Naive thymus-derived CD4-positive, alpha-beta T cell (primary cell): ENCODE data around the gene PRKCB. TPM values are rescaled to one million over a fixed set of nuclear protein-coding genes. Genes with fewer than 3 reads are reported as not detected.

Source experiments
- ATAC-seq: fragments of 150-1000 bp; cut with Tn5 transposase; 2 replicates; pipeline ENCODE4 v1.10.0; 2021; ENCODE audit warnings: mild to moderate bottlenecking, moderate library complexity
- CTCF ChIA-PET: fragments of 350-600 bp; sonication (Branson Sonifier 250); formaldehyde crosslinking; loops from one replicate; lab custom pipeline; 2021; ENCODE audit warnings: antibody characterized with exemption; lab: Charles Lee
- POLR2A ChIA-PET: fragments of 350-600 bp; sonication (Branson Sonifier 250); formaldehyde crosslinking; loops from one replicate; lab custom pipeline; 2021; ENCODE audit warnings: antibody characterized with exemption, inconsistent platforms; lab: Charles Lee
- DNase-seq, 9 donors: peaks; one replicate each; pipeline versions ENCODE4 v3.0.0 to v3.0.0-alpha.2; 2020 to 2022; ENCODE audit warnings: mixed read lengths in 1 of 9
- H3K27ac ChIP-seq: one replicate; pipeline ENCODE4 v1.7.0; 2013; ENCODE audit warnings: mild to moderate bottlenecking, low read depth, low read length, moderate library complexity
- H3K27me3 ChIP-seq, 2 donors: one replicate each; pipeline ENCODE4 v1.7.0; 2013; ENCODE audit warnings: low read length in 2 of 2, mild to moderate bottlenecking in 2 of 2, moderate library complexity in 2 of 2; ENCODE audit not compliant: control insufficient read depth in 2 of 2, insufficient read depth in 2 of 2
- H3K36me3 ChIP-seq, 3 experiments: 1 replicate in 2 of 3; 2 replicates in 1 of 3; pipeline ENCODE4 v1.7.0; 2013; ENCODE audit warnings: low read length in 3 of 3, mild to moderate bottlenecking in 3 of 3, moderate library complexity in 1 of 3; ENCODE audit not compliant: insufficient read depth in 3 of 3, control insufficient read depth in 2 of 3
- H3K4me1 ChIP-seq, 2 donors: one replicate each; pipeline ENCODE4 v1.7.0; 2013; ENCODE audit warnings: low read length in 2 of 2, mild to moderate bottlenecking in 2 of 2, moderate library complexity in 1 of 2; ENCODE audit not compliant: control insufficient read depth in 2 of 2, insufficient read depth in 2 of 2
- H3K4me3 ChIP-seq: 2 replicates; pipeline ENCODE4 v1.7.0; 2013; ENCODE audit warnings: mild to moderate bottlenecking, low read length
- H3K9me3 ChIP-seq, 3 experiments: 1 replicate in 2 of 3; 2 replicates in 1 of 3; pipeline ENCODE4 v1.7.0; 2013; ENCODE audit warnings: low read length in 3 of 3; ENCODE audit not compliant: control insufficient read depth in 2 of 3
- H3K27ac Mint-ChIP-seq, 9 donors: one replicate each; pipeline ENCODE4 v1.8.0; 2020 to 2022; ENCODE audit warnings: mixed read lengths in 9 of 9, mild to moderate bottlenecking in 8 of 9, moderate library complexity in 5 of 9, inconsistent platforms in 2 of 9
- H3K27me3 Mint-ChIP-seq, 5 donors: one replicate each; pipeline ENCODE4 v1.8.0; 2021 to 2022; ENCODE audit warnings: mixed read lengths in 5 of 5, mild to moderate bottlenecking in 1 of 5
- H3K36me3 Mint-ChIP-seq, 5 donors: one replicate each; pipeline ENCODE4 v1.8.0; 2020 to 2022; ENCODE audit warnings: mixed read lengths in 5 of 5, mild to moderate bottlenecking in 3 of 5, inconsistent platforms in 1 of 5
- H3K4me1 Mint-ChIP-seq, 7 donors: one replicate each; pipeline ENCODE4 v1.8.0; 2020 to 2022; ENCODE audit warnings: mixed read lengths in 7 of 7, mild to moderate bottlenecking in 3 of 7, inconsistent platforms in 1 of 7
- H3K4me3 Mint-ChIP-seq, 10 donors: one replicate each; pipeline ENCODE4 v1.8.0; 2020 to 2022; ENCODE audit warnings: mild to moderate bottlenecking in 10 of 10, mixed read lengths in 10 of 10, moderate library complexity in 6 of 10, inconsistent platforms in 2 of 10
- H3K9me3 Mint-ChIP-seq, 11 donors: one replicate each; pipeline ENCODE4 v1.8.0; 2020 to 2022; ENCODE audit warnings: mixed read lengths in 11 of 11, mild to moderate bottlenecking in 4 of 11, inconsistent platforms in 1 of 11, moderate library complexity in 1 of 11
- intact Hi-C, 2 donors: fragments of 100-400 bp; cut with micrococcal nuclease; formaldehyde crosslinking; loops; one replicate each; pipeline ENCODE4 v1.15.1; 2023
- polyA plus RNA-seq, 2 donors: library from polyadenylated mRNA; unstranded; fragments of 300-500 nt; fragmentation: Illumina TruSeq; gene quantifications; one replicate each; pipeline ENCODE4 v1.2.3, GENCODE V29; 2021
- total RNA-seq, 6 experiments: library from RNA in 5 of 6; stranded (reverse) in 5 of 6; gene quantifications; 1 replicate in 5 of 6; 2 replicates in 1 of 6; pipeline ENCODE4 v1.2.3 and lab custom pipeline; 2021 to 2026

Gene PRKCB
- total and polyA plus RNA-seq, 7 experiments from 2014 or later: 32.4 to 180 (median 72.9) TPM

DNA sequence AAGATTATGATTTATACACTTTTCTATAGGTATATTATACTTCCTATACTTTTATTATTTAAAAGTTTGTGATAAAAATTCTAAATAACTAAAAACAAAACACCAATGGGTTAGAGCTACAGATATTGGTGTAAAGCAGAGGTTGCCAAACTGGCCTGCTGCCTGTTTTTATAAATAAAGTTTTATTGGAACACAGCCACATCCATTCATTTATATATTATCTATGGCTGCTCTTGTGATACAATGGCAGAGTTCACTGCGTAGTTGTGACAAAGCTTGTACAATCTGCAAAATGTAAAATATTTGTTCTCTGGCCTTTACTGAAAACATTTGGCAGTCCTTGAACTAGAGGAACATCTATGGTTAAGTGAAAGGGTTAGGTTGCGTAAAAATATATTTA is 208.7 kb downstream of the PRKCB start:
- no peaks in the 10 kb centered on the region for H3K9me3 ChIP-seq
- POLR2A ChIA-PET: no interaction called here
- H3K4me3 ChIP-seq: no peak overlapping the region
- H3K9me3 Mint-ChIP-seq: no peaks in the 10 kb centered on the region
- CTCF ChIA-PET: interaction anchor here (1.0 to 1.4 kb wide), 3 partner anchors 186 to 210 kb away, joined by 3 to 5 read pairs (median 4); no protein-coding TSS in a partner anchor
- no peak overlapping the region for H3K4me3 Mint-ChIP-seq
- peaks cover 4 to 41% (median 15%) of the 10 kb centered on the region in 5 donors for H3K36me3 Mint-ChIP-seq
- ATAC-seq (no peak), DNase-seq (no peak)
- no peaks in the 10 kb centered on the region for H3K27me3 Mint-ChIP-seq
- peaks cover 0 to 29% (median 4%) of the 10 kb centered on the region in 7 donors for H3K4me1 Mint-ChIP-seq
- H3K36me3 ChIP-seq: peaks cover 0 to 13% (median 5%) of the 10 kb centered on the region in 3 experiments
- no peaks in the 10 kb centered on the region for H3K27me3 ChIP-seq
- intact Hi-C loops: loop anchor here in 1 of 2 donors (10.0 kb wide), 1 partner anchor 110 kb away; no protein-coding TSS in a partner anchor
- no peak overlapping the region for H3K27ac ChIP-seq
- peak overlapping the region in 2 of 9 donors; percentile 63 to 74 for H3K27ac Mint-ChIP-seq
- H3K4me1 ChIP-seq: peaks cover 0 to 4% of the 10 kb centered on the region in 2 donors

DNA sequence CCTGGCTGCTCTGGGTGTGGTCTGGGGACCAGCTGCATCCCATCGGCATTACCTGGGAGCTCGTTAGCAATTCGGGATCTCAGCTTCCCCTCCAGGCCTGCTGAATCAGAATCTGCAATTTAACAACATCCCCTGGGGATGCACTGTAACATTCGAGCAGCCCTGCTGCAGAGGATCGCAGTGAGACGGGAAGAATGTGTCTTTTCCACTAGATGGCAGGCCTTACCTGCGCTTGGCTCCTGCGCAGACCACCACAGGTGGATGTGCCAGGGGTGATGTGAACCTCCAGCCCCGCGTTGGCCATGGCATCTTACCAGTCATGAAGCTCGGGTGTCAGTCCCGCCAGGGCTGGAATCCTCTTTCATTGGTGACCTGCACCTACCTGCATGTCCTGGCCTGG is 209.9 kb downstream of the PRKCB start:
- intact Hi-C loops: loop anchor here in 1 of 2 donors (10.0 kb wide), 1 partner anchor 109 kb away; no protein-coding TSS in a partner anchor
- no peaks in the 10 kb centered on the region for H3K27me3 ChIP-seq
- Mint-ChIP-seq H3K9me3 (no peaks in the 10 kb centered on the region), H3K27me3 (no peaks in the 10 kb centered on the region), H3K4me3 (no peak overlapping the region), H3K27ac (no peak overlapping the region), H3K4me1 (peaks cover 1 to 33% (median 8%) of the 10 kb centered on the region in 7 donors), H3K36me3 (peaks cover 5 to 42% (median 16%) of the 10 kb centered on the region in 5 donors)
- peaks cover 0 to 17% (median 0%) of the 10 kb centered on the region in 3 experiments for H3K36me3 ChIP-seq
- POLR2A ChIA-PET: no interaction called here
- H3K9me3 ChIP-seq: no peaks in the 10 kb centered on the region
- H3K4me1 ChIP-seq: peaks cover 0 to 12% of the 10 kb centered on the region in 2 donors
- CTCF ChIA-PET: interaction anchor here (1.1 kb wide), 1 partner anchor 209 kb away, joined by 3 read pairs; no protein-coding TSS in a partner anchor
- no peak overlapping the region for H3K4me3 ChIP-seq
- no peak for ATAC-seq
- H3K27ac ChIP-seq: no peak overlapping the region
- DNase-seq: no peak

DNA sequence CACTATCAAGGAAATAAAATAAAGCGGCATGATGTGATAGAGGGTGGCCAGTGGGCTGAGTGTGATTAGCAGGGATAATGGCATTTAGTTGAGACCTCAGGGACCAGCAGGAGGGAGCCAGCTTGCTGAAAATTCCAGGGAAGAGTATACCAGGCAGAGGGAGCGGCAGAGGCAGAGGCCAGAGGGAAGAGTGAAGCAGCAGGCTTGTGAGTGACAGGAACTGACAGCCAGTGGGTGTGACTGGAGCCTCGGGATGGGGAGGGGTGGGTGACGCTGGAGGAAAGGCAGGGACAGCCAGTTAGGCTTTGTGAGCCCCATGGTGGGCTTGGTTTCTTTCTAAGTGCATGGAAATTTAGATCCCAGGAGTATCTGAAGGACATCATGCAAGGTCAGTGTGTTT is 210.7 kb downstream of the PRKCB start:
- POLR2A ChIA-PET: no interaction called here
- H3K4me1 ChIP-seq: peaks cover 0 to 12% of the 10 kb centered on the region in 2 donors
- Mint-ChIP-seq H3K27ac (peak overlapping the region in 1 of 9 donors; percentile 75), H3K27me3 (no peaks in the 10 kb centered on the region), H3K4me1 (peaks cover 2 to 38% (median 9%) of the 10 kb centered on the region in 7 donors), H3K9me3 (no peaks in the 10 kb centered on the region), H3K36me3 (peaks cover 11 to 47% (median 24%) of the 10 kb centered on the region in 5 donors), H3K4me3 (no peak overlapping the region)
- no peak overlapping the region for H3K4me3 ChIP-seq
- H3K27ac ChIP-seq: no peak overlapping the region
- ATAC-seq (no peak), DNase-seq (no peak)
- CTCF ChIA-PET: no interaction called here
- peaks cover 0 to 23% (median 0%) of the 10 kb centered on the region in 3 experiments for H3K36me3 ChIP-seq
- no peaks in the 10 kb centered on the region for H3K9me3 ChIP-seq
- intact Hi-C loops: loop anchor here in 1 of 2 donors (10.0 kb wide), 1 partner anchor 108 kb away; no protein-coding TSS in a partner anchor
- no peaks in the 10 kb centered on the region for H3K27me3 ChIP-seq

DNA sequence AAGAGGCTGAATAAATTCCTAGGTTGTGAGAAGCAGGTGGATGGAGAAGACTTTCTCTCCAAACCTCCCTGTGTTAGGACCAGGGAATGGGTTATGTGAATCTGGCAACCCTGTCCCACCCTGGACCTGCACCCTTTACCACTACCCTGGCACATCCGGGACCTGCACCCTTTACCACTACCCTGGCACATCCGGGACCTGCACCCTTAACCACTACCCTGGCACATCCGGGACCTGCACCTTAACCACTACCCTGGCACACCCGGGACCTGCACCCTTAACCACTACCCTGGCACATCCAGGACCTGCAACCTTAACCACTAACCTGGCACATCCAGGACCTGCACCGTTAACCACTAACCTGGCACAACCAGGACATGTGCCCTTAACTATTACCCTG is 213.3 kb downstream of the PRKCB start:
- ChIA-PET CTCF (no interaction called here), POLR2A (no interaction called here)
- Mint-ChIP-seq H3K4me3 (no peak overlapping the region), H3K36me3 (peaks cover 11 to 57% (median 35%) of the 10 kb centered on the region in 5 donors), H3K4me1 (peaks cover 2 to 29% (median 7%) of the 10 kb centered on the region in 7 donors), H3K27me3 (no peaks in the 10 kb centered on the region), H3K27ac (no peak overlapping the region), H3K9me3 (peaks cover 0 to 7% (median 0%) of the 10 kb centered on the region in 11 donors)
- intact Hi-C loops: loop anchor here in 1 of 2 donors (10.0 kb wide), 1 partner anchor 106 kb away; no protein-coding TSS in a partner anchor
- no peaks in the 10 kb centered on the region for H3K9me3 ChIP-seq
- ATAC-seq (no peak), DNase-seq (no peak)
- no peak overlapping the region for H3K27ac ChIP-seq
- no peaks in the 10 kb centered on the region for H3K27me3 ChIP-seq
- H3K4me1 ChIP-seq: peaks cover 0 to 12% of the 10 kb centered on the region in 2 donors
- peaks cover 0 to 23% (median 0%) of the 10 kb centered on the region in 3 experiments for H3K36me3 ChIP-seq
- no peak overlapping the region for H3K4me3 ChIP-seq

DNA sequence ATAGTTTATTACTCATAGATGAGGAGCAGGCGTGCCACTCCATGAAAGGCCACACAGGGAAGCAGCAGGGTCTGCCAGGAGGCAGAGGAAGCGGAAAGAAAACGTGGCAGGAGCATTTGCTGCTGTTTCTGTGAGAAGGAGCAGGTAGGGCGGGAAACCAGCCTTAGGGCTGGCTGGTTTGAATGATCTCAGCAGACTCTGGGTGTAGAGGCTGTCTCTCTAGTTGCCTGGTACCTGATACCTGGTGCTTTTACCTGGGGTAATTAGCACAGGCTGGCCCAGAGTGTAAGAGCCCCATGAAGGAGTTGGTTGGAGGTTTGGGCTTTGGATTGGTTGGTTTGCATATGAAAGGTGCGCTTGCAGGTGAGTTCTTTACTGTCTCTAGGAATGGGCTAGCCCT is 215.3 kb downstream of the PRKCB start:
- POLR2A ChIA-PET: no interaction called here
- CTCF ChIA-PET: no interaction called here
- Histone ChIP-seq H3K27me3 (no peaks in the 10 kb centered on the region), H3K9me3 (no peaks in the 10 kb centered on the region), H3K27ac (no peak overlapping the region), H3K4me1 (peaks cover 0 to 12% of the 10 kb centered on the region in 2 donors), H3K4me3 (no peak overlapping the region), H3K36me3 (peaks cover 0 to 35% (median 0%) of the 10 kb centered on the region in 3 experiments)
- Mint-ChIP-seq H3K36me3 (peaks cover 12 to 64% (median 39%) of the 10 kb centered on the region in 5 donors), H3K4me1 (peaks cover 0 to 25% (median 7%) of the 10 kb centered on the region in 7 donors), H3K27me3 (no peaks in the 10 kb centered on the region), H3K9me3 (peaks cover 0 to 7% (median 0%) of the 10 kb centered on the region in 11 donors), H3K4me3 (no peak overlapping the region), H3K27ac (peak overlapping the region in 1 of 9 donors; percentile 77)
- no peak for DNase-seq
- intact Hi-C loops: no loop called here
- no peak for ATAC-seq

DNA sequence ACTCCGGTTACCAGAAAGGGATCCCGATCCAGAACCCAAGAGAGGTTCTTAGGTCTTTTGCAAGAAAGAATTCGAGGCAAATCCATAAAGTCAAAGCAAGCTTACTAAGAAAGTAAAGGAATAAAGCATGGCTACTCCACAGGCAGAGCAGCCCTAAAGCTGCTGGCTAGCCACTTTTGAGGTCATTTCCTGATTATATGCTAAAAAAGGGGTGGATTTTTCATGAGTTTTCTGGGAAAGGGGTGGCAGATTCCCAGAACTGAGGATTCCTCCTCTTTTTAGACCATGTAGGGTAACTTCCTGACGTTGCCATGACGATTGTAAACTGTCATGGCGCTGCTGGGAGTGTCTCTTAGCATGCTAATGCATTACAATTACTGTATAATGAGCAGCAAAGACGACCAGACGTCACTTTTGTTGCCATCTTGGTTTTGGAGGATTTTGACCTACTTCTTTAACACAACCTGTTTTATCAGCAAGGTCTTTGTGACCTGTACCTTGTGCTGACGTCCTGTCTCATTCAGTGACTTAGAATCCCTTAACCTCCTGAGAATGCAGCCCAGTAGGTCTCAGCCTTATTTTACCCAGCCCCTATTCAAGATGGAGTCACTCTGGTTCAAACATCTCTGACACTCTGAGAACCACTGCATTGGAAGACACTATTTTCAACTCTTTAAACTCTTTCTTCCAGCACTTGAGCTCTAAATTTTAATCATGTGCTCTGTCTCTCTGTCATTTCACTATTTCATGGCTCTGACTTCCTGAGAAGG is 216.7 kb downstream of the PRKCB start:
- Histone ChIP-seq H3K27ac (no peak overlapping the region), H3K4me3 (no peak overlapping the region), H3K27me3 (no peaks in the 10 kb centered on the region), H3K36me3 (peaks cover 0 to 41% (median 0%) of the 10 kb centered on the region in 3 experiments), H3K9me3 (no peaks in the 10 kb centered on the region), H3K4me1 (peaks cover 0 to 12% of the 10 kb centered on the region in 2 donors)
- ChIA-PET POLR2A (no interaction called here), CTCF (no interaction called here)
- H3K4me3 Mint-ChIP-seq: no peak overlapping the region
- DNase-seq: no peak
- H3K27ac Mint-ChIP-seq: no peak overlapping the region
- intact Hi-C loops: no loop called here
- H3K4me1 Mint-ChIP-seq: peaks cover 0 to 32% (median 10%) of the 10 kb centered on the region in 7 donors
- ATAC-seq: no peak
- H3K27me3 Mint-ChIP-seq: no peaks in the 10 kb centered on the region
- peaks cover 0 to 7% (median 0%) of the 10 kb centered on the region in 11 donors for H3K9me3 Mint-ChIP-seq
- peaks cover 12 to 75% (median 46%) of the 10 kb centered on the region in 5 donors for H3K36me3 Mint-ChIP-seq
